ENCODE measurements around the gene GUCY1A1.

The GUCY1A1 gene

GRCh38 chr4:155772459-155773195 is 106.0 kb downstream of the GUCY1A1 start:
- no peak for TF ChIP-seq CTCF (IDR thresholded peaks at IDR 0.05; ENCODE audit: insufficient read depth, low read length, poor library complexity, severe bottlenecking)
- no peaks in the 10 kb centered on the region for H3K27me3 ChIP-seq (replicated peaks; ENCODE audit: control insufficient read depth, insufficient read depth, low read length)
- no peak for DNase-seq (ENCODE audit: extremely low read depth, insufficient read length)
- H3K36me3 ChIP-seq (ENCODE audit: control insufficient read depth, insufficient read depth, low read length), result no peaks in the 10 kb centered on the region
- no peak overlapping the region for H3K4me3 ChIP-seq (replicated peaks; ENCODE audit: low read depth, low read length)

GRCh38 chr4:155773196-155773800 is 106.7 kb downstream of the GUCY1A1 start:
- Histone ChIP-seq H3K27me3 (replicated peaks; ENCODE audit: control insufficient read depth, insufficient read depth, low read length) (no peaks in the 10 kb centered on the region), H3K36me3 (ENCODE audit: control insufficient read depth, insufficient read depth, low read length) (no peaks in the 10 kb centered on the region), H3K4me3 (replicated peaks; ENCODE audit: low read depth, low read length) (no peak overlapping the region)
- no peak for DNase-seq (ENCODE audit: extremely low read depth, insufficient read length)
- TF ChIP-seq CTCF (IDR thresholded peaks at IDR 0.05; ENCODE audit: insufficient read depth, low read length, poor library complexity, severe bottlenecking), result no peak

- DNase-seq (ENCODE audit: extremely low read depth, insufficient read length), result no peak
- no peak overlapping the region for H3K4me3 ChIP-seq (replicated peaks; ENCODE audit: low read depth, low read length)
- TF ChIP-seq CTCF (IDR thresholded peaks at IDR 0.05; ENCODE audit: insufficient read depth, low read length, poor library complexity, severe bottlenecking), result no peak
- H3K36me3 ChIP-seq (ENCODE audit: control insufficient read depth, insufficient read depth, low read length), result no peaks in the 10 kb centered on the region
- H3K27me3 ChIP-seq (replicated peaks; ENCODE audit: control insufficient read depth, insufficient read depth, low read length), result no peaks in the 10 kb centered on the region
These were observed 107.4 kb downstream of the GUCY1A1 start for GRCh38 chr4:155774033-155774432.

- no peak overlapping the region for H3K4me3 ChIP-seq (replicated peaks; ENCODE audit: low read depth, low read length)
- no peaks in the 10 kb centered on the region for H3K27me3 ChIP-seq (replicated peaks; ENCODE audit: control insufficient read depth, insufficient read depth, low read length)
- H3K36me3 ChIP-seq (ENCODE audit: control insufficient read depth, insufficient read depth, low read length), result no peaks in the 10 kb centered on the region
- TF ChIP-seq CTCF (IDR thresholded peaks at IDR 0.05; ENCODE audit: insufficient read depth, low read length, poor library complexity, severe bottlenecking), result no peak
- DNase-seq (ENCODE audit: extremely low read depth, insufficient read length), result no peak
These were observed 111.5 kb downstream of the GUCY1A1 start for GRCh38 chr4:155777971-155778735.

- no peak overlapping the region for H3K4me3 ChIP-seq (replicated peaks; ENCODE audit: low read depth, low read length)
- H3K27me3 ChIP-seq (replicated peaks; ENCODE audit: control insufficient read depth, insufficient read depth, low read length), result no peaks in the 10 kb centered on the region
- no peak for DNase-seq (ENCODE audit: extremely low read depth, insufficient read length)
- H3K36me3 ChIP-seq (ENCODE audit: control insufficient read depth, insufficient read depth, low read length), result no peaks in the 10 kb centered on the region
- no peak for TF ChIP-seq CTCF (IDR thresholded peaks at IDR 0.05; ENCODE audit: insufficient read depth, low read length, poor library complexity, severe bottlenecking)
These were observed 114.1 kb downstream of the GUCY1A1 start for GRCh38 chr4:155780775-155781174.

All from GM06990 (cell line).